ENCODE measurements around the gene DISC1.
A peak's percentile ranks its signal among the peaks of the same experiment; 100 is the strongest.
"Not testable (repeated sequence)": the region's sequence is repeated elsewhere in the genome, so short reads cannot be mapped to it uniquely, and the experiment has no call there.

The DISC1 gene

DNA sequence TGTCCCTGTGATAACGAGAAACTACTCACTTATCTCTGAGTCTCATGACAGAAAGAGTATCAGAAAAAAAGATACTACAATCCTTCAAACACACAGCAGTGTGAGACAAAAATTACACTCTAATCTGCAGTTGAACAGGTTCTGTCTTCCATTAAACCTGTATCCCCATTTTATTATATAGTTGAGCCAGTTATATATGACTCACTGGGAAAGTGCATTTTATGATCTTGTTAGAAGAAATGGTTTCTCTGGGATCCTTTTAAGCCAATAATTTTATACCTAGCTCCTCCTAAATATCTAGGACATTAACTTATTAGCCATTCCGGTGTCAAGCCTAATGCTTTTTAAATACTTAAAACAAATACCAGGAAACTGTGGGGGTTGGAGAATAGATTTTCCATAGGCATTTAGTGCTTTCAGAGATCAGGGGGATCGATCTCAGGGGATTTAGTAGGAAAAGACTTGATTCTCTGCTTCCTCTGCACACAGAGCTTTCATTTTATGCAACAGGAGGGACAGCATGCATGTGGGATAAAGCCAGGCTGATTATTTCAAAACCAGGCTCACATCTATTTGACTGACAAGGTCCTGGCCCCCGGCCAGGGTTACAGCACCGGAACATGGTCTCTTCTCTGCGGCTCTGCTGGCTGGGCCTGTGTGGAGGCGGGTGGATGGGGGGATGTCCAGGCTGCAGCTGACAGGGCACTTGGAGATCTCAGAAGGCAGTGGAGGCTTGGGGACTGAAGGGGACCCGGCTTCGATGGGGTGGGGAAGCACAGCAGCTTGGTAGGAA lies 310.6 kb downstream of the DISC1 start:
- peak in 1 of 3 experiments; percentile 42 for DNase-seq

DNA sequence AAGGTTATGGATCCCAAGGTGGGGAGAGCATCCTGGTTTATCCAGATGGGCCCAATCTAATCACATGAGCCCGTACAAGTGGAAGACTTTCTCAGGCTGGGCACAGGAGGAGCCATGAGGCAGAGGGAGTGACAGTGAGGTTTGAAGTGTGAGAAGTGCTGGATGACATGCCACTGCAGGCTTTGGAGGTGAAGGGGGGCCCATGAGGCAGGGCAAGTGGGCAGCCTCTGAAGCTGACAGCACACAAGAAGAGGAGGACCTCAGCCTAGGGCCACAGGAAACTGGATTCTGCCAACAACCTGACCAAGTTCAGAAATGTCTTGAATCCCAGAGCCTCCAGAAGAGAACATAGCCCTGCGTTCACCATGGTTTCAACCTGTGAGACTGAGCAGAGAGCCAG lies 311.6 kb downstream of the DISC1 start:
- no peak for DNase-seq

DNA sequence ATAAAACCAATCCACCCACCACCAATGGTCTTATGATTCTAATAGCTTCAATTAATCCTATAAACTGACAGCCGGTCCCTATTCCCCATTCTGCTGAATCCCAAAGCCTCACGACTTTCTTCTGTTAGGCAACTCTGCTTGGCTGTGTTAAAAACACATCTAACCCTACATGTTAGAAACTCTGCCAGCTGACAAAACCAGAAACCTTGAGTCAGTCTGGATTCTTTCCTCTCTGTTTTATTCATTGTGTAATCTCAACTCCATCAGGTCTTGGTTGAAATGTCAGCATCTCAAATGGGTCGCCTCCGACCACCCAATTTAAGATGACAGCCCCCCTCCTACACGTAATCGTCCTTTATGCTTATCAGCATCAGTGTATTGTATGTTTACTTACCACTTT lies 312.1 kb downstream of the DISC1 start:
- no peak for DNase-seq

DNA sequence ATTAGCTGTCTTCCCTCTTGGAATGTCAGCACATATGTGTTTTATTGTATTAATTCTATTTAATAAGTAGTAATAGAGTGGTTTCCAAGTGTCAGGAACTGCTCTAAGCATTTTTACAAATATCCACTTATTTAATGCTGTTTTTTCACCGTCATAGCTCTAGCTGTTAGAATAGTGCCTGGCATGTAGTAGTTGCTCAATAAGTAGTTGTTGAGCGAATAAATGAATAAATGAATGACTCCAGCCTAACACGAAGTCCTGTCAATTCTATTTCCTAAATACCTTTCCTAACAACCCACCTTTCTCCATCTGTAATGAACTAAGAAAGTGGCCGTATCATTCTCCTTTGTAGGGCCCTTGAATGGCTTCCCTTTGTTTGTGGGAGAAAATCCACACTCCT lies 312.5 kb downstream of the DISC1 start:
- no peak for DNase-seq

DNA sequence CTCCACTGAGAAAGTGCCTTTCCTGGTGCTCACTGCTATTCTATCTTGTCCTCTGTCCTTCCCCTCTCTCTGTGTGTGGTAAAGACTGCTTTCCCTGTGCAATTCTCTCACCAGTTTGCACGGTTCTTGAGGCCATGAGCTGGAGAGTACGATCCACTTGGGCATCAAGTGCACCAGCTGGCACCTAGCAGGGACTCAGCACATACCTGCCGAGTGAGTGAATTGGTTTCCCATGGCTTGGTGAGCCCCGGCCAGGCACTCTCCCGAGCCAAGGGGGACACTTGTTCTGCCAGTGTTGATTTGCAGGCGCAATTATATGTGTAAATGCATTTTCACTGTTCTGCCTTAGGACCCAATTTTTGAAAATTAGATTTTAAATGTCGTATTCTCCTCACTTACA lies 313.5 kb downstream of the DISC1 start:
- peak in 2 of 3 experiments; percentile 35 to 84 for DNase-seq

DNA sequence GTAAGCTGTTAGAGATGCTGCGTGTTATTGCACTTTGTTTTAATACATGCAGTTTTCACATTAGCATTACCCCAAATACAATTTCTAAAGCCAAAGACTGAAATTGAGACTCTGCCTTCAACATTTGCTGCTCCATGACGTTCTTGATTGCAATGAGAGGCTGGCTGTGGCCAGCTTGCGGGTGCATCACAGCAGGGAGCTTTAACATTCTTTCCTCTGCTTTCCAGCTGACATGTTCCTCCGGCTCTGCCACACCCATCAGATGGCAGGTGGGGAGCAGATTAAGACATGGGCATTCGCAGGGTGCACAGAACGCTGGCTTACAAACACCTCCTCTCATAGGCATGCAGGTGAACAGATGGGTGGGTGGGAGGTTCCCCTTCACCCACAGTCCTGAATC lies 314.1 kb downstream of the DISC1 start:
- DNase-seq = peak in 2 of 3 experiments; percentile 30 to 67

DNA sequence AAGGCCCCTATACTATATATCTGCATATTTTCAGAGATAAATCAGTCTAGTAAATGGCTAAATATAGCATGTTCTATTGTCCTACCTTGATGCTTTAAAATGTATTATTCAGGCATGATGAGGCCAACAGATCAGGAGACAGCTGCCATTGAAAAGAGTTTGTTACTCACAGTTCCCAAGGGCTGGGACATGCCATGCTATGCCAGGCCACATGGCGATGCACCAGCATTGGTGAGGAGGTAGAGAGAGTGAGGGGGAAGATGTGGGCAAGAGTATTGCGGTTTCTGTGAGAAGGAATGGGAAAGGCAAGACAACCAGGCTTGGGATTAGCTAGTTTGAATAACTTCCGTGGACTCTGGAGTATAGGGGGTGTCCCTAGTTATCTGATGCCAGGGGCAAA lies 316.5 kb downstream of the DISC1 start:
- no peak for DNase-seq

DNA sequence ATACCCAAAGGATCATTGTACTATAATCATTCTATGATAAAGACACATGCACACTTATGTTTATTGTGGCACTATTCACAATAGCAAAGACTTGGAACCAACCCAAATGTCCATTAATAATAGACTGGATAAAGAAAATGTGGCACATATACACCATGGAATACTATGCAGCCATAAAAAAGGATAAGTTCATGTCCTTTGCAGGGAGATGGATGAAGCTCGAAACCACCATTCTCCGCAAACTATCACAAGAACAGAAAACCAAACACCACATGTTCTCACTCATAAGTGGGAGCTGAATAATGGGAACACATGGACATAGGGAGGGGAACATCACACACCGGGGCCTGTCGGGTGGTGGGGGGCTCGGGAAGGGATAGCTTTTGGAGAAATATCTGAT lies 321.5 kb downstream of the DISC1 start:
- DNase-seq = not testable (repeated sequence)

DNA sequence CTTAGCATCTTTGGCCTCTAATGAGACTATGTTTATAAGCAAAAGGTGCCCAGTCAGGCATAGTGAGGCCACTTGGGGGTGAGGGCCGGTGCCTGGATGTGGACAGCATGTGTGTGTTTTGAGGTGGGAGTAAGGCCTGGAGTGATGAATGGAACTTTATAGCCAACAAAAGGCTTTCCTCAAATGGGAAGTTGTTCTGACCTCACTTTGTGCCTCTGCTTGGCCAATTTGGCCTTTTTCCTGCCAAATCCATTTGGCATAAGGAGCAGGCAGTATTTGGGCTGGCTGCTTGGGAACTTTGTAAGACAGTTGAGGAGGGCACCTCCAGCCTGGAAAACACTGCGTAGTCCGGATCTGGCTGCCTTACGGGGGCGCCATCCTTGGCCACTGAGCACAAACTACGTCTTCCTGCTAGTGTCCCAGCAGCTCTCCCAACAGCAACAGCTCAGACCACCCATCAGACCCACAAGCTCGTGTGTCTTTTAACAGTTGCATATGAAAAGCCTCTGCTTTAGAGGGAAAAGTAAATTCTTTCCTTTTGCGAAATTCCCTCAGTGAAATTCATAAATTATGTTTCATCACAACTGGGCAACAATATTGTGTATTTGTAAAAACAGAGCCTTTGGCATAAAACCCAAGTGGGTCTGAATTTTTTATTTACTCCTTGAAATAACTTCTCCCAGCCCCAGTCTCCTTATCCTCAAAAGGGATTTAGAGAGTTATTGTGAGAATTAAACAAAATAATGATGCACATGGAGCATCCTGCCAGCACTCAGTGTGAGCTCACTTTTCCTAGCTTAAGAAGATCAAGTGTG lies 322.9 kb downstream of the DISC1 start:
- DNase-seq = no peak

DNA sequence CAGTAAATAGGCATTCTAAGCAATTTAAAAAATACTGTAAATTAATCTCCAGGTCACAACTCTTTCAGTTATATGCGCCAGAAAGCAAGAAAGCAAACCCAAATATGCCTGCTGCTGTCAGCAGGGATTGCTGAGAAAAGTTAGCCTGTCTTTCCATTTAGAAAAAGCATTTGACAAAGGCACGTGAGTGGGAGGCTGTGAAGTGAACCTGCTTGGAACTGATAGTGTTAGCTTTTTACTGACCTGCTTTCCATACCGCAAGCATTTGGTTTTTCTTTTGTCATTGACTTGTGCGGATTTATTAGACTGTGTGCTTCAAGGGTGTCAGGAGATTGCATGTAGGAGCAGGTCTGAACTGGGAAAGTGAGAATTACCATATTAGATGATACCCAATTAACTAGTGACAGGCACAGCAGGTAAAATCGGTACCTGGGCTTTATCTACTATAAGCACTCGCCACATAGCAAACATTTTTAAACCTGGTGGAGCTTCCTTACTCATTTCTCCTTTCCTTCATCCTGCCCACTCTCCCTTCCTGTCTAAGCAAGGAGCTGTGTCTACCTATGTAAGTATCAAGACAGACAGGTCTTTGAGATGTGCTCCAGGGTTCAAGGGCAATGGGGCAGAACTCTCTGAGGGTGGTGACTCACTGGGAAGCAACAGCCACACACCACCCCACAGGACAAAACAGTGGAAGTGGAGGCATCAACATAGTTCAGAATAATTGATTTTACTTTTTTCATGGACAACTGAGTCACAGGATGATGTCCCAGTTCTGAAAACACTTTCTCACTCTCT lies 323.9 kb downstream of the DISC1 start:
- DNase-seq = peak in 1 of 3 experiments; percentile 46

DNA sequence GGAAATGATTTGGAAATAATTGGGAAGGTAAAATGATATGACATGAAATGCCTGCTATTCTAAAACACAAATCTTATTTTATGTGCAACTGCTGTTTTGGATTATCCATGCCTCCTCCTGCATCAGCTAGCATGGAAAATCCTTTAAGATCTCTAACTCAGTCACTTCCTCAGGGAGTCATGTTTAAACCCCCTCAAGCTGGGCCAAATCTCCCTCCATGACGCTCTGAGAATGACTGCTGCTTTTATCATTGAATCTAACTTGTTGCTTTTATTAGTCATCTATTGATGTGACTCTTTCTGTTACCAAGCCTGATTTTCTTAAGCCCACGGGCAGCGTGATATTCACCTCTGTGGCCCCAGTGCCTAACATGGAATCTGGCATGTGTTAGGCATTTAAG lies 324.8 kb downstream of the DISC1 start:
- DNase-seq = no peak

DNA sequence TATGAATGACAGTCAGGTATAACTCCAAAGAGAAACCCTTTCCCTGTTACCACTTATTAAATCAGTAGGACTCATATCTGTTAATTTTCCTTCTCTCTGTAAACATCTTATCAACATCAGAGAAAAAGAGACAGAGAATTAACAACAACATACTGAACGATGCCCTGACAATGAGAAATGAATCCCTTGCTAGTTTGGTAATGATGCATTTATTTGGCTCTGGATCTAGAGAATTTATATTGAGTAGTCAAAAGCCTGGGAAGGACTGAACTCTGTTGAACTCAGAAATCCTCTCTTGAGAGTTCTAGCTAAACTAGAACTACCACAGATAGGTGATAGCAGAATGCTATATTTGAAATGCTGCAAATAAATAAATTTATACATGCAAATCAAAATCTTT lies 325.6 kb downstream of the DISC1 start:
- no peak for DNase-seq

DNA sequence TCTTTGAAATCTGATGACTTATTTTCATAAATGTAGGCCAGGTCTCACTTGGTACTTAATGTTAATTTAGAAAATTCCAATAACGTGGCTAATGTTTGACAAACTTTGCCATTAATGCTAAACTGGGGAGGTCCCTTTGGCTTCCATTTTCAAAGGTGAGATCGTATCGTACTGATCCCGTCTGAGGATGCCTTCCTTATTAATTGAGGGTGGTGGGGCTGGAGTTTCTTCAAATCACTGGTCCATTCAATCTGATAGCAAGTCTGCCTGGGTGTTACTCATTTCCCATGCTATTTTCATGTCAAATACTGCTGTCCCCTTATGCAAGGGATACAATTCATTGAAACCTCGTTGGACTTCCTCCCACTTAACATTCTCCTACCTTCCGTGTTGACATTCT lies 327.1 kb downstream of the DISC1 start:
- no peak for DNase-seq

DNA sequence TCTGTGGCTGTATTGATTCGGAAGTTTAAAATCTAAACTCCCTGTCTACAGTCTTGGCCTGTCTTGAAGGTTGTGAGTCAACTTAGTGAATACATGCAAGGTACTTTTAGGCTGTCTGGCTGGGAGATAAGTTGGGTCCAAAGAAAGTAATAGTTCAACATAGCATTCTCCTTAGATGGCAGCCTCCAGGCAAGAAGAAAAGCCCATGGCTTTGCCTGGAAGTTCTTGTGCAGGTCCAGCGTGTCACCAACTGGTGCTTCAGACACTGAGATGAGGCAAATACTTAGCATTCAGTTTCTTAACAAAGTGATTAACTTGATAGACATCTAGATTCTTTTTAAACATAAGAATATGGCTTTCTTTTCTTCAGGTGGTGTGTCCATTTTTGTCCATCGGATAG lies 328.2 kb downstream of the DISC1 start:
- DNase-seq = no peak

DNA sequence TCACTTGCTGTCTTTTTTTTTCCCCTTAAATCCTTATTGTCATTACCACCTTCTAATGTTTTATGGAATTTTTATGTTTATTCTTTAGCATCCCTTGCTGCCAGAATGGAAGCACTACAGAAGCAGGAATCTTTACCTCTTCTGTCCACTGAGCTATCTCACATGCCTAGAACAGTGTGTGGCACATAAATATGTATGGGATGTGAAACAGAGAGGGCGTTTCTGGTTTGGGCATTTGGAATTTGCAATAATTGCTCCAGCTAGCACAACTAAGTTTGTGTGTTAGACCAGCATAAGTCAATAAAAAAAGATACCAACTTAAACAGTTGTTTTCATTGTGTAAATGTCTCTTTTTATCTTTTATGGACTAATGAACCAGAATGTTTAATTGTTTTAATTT lies 330.8 kb downstream of the DISC1 start:
- DNase-seq = no peak

DNA sequence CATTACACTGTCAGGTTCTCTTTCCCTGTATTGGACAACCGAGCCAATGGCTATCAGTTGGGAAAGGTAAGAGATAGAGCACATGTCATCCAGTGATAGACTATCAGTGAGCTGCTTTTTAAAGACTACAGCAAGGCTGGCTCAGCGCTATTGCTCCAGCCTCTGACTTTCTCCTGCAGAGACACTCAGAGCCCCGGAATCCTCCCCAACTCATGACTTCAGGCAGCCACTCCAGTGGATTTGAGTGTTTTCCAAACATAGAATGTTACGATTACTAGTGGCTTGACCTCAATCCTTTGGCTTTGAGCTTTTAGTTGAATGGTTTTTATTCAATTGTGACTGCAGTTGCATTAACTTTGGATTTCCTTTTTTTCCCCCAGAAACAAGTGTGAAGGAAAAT lies 331.9 kb downstream of the DISC1 start:
- no peak for DNase-seq

DNA sequence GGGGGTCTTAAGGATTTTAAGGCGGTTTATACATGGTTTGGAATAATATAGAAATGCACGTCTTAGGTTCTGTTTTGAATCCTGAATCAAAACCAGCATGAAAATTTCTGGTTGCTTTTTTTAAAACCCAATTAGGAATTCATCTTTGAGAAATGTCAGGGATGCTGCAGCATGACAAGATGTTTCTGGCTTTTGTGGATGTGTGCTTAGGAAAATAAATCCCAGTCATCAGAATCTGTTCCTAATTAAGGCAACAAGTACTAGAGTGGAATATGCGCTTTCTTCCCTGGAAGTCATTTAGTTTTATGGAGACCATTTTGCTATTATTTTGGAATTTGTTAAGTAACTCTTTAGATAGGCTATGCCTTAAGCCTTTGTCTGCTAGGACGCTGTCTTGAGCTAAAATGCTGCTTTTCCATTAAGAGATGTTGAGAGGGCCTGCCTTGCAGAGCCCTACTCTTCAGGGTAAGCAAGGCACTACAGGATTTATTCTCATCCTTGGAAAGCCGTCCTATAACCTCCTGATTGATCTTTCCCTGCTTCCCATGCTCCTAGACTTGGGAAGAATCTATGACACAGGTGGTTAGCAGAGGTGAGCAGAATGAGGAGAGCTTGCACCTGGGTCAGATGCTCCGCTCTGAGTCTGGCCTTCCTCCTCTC lies 332.8 kb downstream of the DISC1 start:
- no peak for DNase-seq

DNA sequence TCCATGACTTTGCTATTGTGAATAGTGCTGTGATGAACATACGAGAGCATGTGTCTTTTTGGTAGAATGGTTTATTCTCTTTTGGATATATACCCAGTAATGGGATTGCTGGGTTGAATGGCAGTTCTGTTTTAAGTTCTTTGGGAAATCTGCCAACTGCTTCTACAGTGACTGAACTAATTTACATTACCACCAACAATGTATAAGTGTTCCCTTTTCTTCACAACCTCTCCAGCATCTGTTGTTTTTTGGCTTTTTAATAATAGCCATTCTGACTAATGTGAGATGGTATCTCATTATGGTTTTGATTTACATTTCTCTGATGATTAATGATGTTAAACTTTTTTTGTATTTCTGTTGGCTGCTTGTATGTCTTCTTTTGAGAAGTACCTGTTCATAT lies 335.2 kb downstream of the DISC1 start:
- DNase-seq = not testable (repeated sequence)

DNA sequence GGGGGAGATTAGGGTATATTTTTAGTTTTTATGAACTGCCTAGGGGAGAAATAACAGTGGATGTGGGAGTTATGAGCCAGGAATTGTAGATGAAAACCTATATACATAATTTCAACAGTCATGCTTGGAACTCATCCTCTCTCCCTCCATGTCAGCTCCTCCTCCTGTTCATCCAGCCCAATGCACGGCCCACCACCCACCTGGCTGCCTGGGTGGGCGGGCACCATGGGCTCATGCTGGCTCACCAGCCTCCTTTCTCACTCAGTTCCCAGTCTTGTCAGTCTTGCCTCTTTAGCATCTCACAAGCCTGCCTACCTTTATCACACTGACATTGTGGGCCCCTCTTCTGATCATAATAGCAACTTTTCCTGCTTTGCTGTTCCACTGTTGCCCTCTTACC lies 336.0 kb downstream of the DISC1 start:
- no peak for DNase-seq

DNA sequence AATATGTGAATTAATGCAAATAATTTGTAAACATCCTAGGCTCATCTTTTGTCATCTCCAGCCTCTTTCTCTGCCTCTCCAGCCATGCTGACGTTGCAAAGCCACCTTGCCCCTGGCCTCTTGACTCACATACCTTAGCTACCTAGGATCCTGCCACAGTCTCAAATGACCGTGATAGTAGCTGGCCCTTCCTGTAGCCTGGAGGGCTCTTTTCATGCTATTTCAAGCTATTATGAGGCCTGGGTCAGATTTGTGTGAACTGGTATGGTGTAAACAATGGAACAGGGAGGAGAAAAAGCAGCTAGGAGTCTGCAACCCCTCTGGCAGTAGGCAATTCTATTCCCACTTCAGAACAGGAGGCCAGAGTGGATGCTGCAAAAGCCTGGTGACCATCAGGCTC lies 337.7 kb downstream of the DISC1 start:
- DNase-seq = no peak

DNA sequence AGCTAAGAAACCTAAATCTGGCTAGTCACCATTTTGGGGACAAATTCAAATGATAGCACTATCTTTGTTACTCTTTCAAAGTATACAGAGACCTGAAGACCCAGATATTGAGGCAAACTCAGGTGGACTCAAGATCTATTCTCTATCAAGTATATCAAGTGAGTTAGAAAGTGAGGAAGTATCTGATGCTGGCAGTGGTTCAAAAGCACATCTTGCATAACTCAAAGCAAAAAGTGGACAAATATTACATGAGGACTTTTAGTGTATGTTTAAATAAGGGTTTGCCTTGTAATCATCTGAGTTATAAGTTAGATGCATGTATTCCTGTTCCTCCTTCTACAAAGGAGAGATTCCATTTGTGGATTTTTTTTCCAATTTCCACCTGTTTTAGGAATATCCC lies 338.4 kb downstream of the DISC1 start:
- DNase-seq = no peak

DNA sequence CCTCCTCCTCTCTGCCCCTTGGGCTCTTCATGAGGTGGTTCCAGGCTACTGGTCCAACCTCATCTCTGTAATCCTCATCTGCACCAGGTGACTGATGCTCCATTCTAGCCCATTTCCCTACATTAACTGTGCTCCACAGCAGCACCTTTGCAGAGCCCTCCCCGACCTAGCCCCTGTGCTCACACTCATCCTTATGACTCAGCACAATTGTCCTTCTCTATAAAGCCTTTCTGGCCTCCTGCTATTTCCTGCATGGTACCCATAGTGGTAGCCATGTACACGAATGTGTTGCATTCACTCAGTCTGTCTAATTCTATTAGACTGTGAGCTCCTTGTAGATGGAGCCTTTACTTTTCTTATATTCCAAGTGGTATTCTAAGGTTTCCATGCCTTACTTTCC lies 339.0 kb downstream of the DISC1 start:
- no peak for DNase-seq

DNA sequence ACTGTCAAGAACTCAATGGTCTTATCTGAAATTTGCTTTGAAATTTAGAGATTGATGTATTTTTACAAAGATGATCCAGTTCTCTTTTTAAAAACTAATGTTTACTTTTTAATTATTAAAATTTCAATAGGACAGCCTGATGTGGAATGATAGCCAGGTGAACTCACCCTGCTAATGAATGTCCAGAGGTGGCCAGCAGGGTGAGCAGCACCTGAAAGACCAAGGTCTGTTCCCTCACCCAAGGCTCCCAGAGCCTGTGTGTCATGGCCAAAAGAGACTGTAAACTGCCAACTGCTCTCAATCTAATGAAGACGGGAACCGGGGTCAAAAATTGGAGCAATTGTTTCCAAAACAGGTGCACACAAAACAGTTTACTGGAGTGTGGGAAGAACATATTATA lies 340.4 kb downstream of the DISC1 start:
- no peak for DNase-seq

Measured in NCI-H1417 (cell line).